GM18505 (cell line): ENCODE data around the gene AP2A2.

Experiments used
- ATAC-seq: cut with Tn5 transposase; IDR thresholded peaks from one replicate; pipeline ENCODE4 v1.9.1; 2021; ENCODE audit not compliant: unreplicated experiment
- POLR2A ChIP-seq: IDR thresholded peaks from 4 replicates; pipeline ENCODE4 v1.6.1; 2011; ENCODE audit warnings: borderline replicate concordance; ENCODE audit not compliant: insufficient read depth, insufficient read length; ENCODE audit errors: extremely low read depth

AP2A2 gene

DNA sequence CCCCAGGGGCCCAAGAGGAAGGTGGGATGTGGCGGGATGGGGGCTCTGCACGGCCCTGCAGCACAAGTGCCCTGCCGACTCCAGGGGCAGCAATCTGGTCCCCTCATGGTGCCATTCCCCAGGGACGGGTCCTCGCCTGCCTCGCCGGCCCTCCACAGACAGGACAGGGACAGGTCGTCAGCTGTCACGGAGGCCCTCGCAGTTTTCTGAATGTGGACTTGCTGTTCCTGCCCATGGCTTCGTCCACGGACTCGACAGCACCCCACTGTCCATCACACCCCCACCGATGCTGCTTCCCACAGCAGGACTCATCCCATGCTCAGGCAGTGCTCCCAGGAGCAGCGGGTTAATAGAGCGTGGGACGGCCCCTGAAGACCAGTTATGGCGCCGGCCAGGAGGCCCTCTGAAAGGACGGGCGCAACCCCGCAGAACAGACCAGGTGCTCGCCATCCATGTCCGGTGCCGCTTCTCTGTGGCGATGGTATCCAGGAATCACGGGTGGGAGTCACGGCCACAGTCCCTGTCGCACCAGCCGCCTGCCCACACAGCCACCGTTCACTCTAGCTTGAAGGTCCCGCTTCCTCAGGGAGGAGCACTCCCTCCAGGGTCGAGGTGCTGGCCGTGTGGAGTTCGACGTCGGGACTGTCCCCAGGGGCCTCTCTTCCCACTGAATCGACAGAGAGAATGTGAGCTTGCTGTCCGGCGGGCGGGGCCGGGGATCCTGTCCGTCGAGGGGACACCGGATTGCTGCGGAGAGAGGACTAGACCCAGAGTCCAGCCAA is 130.5 kb downstream of the AP2A2 start:
- no peak for ATAC-seq
- TF ChIP-seq POLR2A = no peak

- TF ChIP-seq POLR2A = no peak
- ATAC-seq = no peak
Measured at GRCh38 chr11:1057806-1058205, 132.1 kb downstream of the AP2A2 start.

DNA sequence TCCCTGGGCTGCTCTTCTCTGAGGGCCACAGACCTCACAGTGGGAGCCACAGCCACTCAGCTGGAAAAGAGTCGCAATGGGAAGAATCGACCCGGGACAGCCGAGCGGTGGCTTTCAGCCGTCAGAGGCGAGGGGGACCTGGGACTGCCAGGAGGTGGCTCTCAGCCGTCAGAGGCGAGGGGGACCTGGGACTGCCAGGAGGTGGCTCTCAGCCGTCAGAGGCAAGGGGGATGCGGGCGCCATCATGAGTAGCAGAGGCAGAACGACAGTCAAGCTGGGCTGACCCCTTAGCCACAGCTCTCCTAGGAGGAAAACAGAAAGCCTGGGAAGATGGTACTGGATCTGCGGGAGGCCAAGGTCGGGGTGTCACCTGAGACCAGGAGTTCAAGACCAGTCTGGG is 134.1 kb downstream of the AP2A2 start:
- no peak for TF ChIP-seq POLR2A
- no peak for ATAC-seq

DNA sequence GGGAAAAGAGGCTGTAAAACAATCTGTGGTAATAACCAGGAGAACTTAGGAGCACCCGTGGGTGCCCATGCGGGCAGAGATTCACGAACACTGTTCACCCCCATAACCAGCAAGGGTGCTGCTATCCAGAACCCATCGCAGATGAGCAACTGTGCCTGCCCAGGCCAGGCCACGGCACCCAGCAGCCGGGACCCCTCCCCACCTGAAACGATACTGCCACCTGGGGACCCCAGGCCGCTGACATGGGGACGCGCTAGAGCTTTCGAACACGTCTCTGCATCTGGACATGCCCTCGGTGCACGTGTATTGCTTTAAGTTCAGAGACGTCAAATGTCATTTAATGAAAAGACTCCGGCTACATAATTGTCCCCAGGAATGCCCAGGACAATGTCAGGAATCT is 134.7 kb downstream of the AP2A2 start:
- TF ChIP-seq POLR2A = no peak
- ATAC-seq = no peak

GRCh38 chr11:1060852-1061616 is 135.4 kb downstream of the AP2A2 start:
- no peak for ATAC-seq
- no peak for TF ChIP-seq POLR2A
